ENCODE data around the gene BHLHE40.
A peak's percentile ranks its signal among the peaks of the same experiment; 100 is the strongest.

The BHLHE40 gene

DNA sequence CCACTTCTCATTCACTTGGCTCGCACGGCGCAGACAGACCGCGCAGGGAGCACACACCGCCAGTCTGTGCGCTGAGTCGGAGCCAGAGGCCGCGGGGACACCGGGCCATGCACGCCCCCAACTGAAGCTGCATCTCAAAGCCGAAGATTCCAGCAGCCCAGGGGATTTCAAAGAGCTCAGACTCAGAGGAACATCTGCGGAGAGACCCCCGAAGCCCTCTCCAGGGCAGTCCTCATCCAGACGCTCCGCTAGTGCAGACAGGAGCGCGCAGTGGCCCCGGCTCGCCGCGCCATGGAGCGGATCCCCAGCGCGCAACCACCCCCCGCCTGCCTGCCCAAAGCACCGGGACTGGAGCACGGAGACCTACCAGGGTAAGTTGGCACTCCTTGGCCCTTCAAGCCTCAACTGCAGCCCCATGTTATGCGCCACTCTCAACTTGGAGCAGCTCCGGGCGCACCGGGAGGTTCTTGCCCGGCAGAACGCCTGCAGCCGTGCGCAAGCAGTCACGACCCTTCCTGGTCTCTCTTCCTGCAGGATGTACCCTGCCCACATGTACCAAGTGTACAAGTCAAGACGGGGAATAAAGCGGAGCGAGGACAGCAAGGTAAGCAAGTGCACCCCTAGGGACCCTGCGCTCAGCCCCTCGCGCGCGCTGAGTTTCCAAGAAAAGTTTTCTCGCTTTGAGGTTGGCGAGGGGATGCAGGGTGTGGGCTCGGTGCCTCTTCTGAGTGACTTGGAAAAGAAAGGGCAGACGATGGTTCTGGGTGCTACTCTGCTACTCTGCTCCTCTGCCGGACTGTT lies at the start of gene BHLHE40:
Gene BHLHE40, plus strand, starts transcription at position 10 of the 801 bp plus-strand sequence. Its CDS starts 282 bp downstream, at position 292.
- TF ChIP-seq CTCF (conservative IDR thresholded peaks at IDR 0.05; ENCODE audit: low read depth, low read length): no peak
- H3K4me3 ChIP-seq (ENCODE audit: low read depth, low read length): peak within 1 kb of the TSS; percentile 99
- DNase-seq (ENCODE audit: low read depth): no peak

- DNase-seq (ENCODE audit: low read depth): no peak
- TF ChIP-seq CTCF (conservative IDR thresholded peaks at IDR 0.05; ENCODE audit: low read depth, low read length): no peak
- no peak overlapping the region for H3K4me3 ChIP-seq (ENCODE audit: low read depth, low read length)
Measured at GRCh38 chr3:4930501-4930900, 48.7 kb upstream of the BHLHE40 start.

GRCh38 chr3:4934050-4934449 lies 45.2 kb upstream of the BHLHE40 start:
- no peak overlapping the region for H3K4me3 ChIP-seq (ENCODE audit: low read depth, low read length)
- no peak for DNase-seq (ENCODE audit: low read depth)
- no peak for TF ChIP-seq CTCF (conservative IDR thresholded peaks at IDR 0.05; ENCODE audit: low read depth, low read length)

GRCh38 chr3:4935347-4935746 lies 43.9 kb upstream of the BHLHE40 start:
- DNase-seq (ENCODE audit: low read depth): peak; percentile 50
- TF ChIP-seq CTCF (conservative IDR thresholded peaks at IDR 0.05; ENCODE audit: low read depth, low read length): no peak
- H3K4me3 ChIP-seq (ENCODE audit: low read depth, low read length): no peak overlapping the region

- no peak for TF ChIP-seq CTCF (conservative IDR thresholded peaks at IDR 0.05; ENCODE audit: low read depth, low read length)
- H3K4me3 ChIP-seq (ENCODE audit: low read depth, low read length): no peak overlapping the region
Measured at GRCh38 chr3:4936982-4937614, 42.1 kb upstream of the BHLHE40 start.

GRCh38 chr3:4938281-4938982 lies 40.8 kb upstream of the BHLHE40 start:
- DNase-seq (ENCODE audit: low read depth): no peak

More at GRCh38 chr3:4936982-4937614, 42.1 kb upstream of the BHLHE40 start:
- DNase-seq (ENCODE audit: low read depth): no peak

More at GRCh38 chr3:4938281-4938982, 40.8 kb upstream of the BHLHE40 start:
- H3K4me3 ChIP-seq (ENCODE audit: low read depth, low read length): no peak overlapping the region
- TF ChIP-seq CTCF (conservative IDR thresholded peaks at IDR 0.05; ENCODE audit: low read depth, low read length): no peak
